ENCODE results near the gene SIGLEC15.
"Not testable (repeated sequence)": the region's sequence is repeated elsewhere in the genome, so short reads cannot be mapped to it uniquely, and the experiment has no call there.

Gene SIGLEC15

GRCh38 chr18:45820106-45820745, 5.2 kb upstream of the SIGLEC15 start:
- no peak for DNase-seq (ENCODE audit: low read depth in 2 of 2)

DNA sequence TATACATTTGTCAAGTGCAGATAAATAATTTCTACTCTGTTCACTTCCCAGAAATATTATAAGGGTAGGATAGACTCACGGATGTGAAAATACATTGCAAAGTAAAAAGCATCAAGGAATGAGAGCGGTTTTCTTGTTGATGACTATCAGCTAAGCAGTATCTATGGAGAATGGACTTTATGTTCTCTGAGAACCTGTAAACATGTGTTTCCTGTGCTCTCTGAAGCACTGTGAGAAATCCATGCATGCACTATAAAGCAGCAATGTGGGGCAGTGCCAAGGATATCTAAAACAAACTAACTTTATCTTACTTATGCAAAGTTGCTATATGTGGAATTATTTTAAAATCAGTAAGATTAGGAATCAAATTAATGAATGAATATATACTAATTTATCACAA, 4.4 kb upstream of the SIGLEC15 start:
- DNase-seq (ENCODE audit: low read depth in 2 of 2), result no peak

GRCh38 chr18:45821711-45822110, 3.8 kb upstream of the SIGLEC15 start:
- no peak for DNase-seq (ENCODE audit: low read depth in 2 of 2)

DNA sequence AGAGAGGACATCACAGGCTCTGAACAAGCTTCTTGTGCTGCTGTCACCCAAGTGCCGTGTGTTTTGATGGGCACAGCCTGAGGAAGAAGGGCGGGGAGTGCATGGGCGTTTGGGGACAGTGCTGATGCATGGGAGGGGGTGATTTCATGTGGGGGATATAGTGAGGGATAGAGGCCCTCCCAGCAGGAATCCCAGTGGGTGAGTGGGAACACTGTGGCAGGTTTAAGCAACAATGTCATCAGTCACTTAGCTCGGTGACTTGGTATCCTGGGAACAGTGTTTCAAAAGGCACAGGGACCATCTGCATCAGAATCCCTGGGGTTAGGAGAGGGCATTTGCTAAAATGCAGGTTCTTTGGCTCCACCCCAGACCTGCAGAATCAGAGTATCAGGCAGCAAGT, 609 bp downstream of the SIGLEC15 start:
- no peak for DNase-seq (ENCODE audit: low read depth in 2 of 2)

- DNase-seq (ENCODE audit: low read depth in 2 of 2), result not testable (repeated sequence)
Measured at GRCh38 chr18:45826716-45827115, 1.2 kb downstream of the SIGLEC15 start.

- DNase-seq (ENCODE audit: low read depth in 2 of 2), result no peak
Measured at GRCh38 chr18:45828917-45829811, 3.7 kb downstream of the SIGLEC15 start.

DNA sequence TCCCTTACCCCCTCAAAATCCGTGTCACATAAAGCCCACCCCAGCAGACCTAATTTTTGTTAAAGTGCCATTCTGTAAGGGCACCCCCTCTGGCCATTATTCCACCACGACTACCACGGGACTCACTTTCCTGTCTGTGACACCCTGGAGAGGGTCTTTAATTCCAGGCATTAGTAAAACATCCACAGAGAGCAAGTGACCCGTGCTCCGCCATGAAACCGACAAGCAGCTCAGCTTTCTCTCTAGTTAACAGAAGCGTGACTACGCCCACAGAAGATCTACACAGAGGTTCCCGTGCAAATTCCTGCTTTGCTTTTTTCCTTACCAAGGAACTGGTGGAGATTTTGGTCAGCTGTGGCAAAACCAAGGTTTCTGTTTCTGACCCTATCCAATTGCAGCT, 4.4 kb downstream of the SIGLEC15 start:
- DNase-seq (ENCODE audit: low read depth in 2 of 2), result no peak

GRCh38 chr18:45830917-45831316, 5.4 kb downstream of the SIGLEC15 start:
- no peak for DNase-seq (ENCODE audit: low read depth in 2 of 2)

- no peak for DNase-seq (ENCODE audit: low read depth in 2 of 2)
Measured at GRCh38 chr18:45833846-45834245, 8.4 kb downstream of the SIGLEC15 start.

GRCh38 chr18:45834306-45834705, 8.8 kb downstream of the SIGLEC15 start:
- no peak for DNase-seq (ENCODE audit: low read depth in 2 of 2)

GRCh38 chr18:45835057-45835636, 9.7 kb downstream of the SIGLEC15 start:
- DNase-seq (ENCODE audit: low read depth in 2 of 2), result no peak

DNA sequence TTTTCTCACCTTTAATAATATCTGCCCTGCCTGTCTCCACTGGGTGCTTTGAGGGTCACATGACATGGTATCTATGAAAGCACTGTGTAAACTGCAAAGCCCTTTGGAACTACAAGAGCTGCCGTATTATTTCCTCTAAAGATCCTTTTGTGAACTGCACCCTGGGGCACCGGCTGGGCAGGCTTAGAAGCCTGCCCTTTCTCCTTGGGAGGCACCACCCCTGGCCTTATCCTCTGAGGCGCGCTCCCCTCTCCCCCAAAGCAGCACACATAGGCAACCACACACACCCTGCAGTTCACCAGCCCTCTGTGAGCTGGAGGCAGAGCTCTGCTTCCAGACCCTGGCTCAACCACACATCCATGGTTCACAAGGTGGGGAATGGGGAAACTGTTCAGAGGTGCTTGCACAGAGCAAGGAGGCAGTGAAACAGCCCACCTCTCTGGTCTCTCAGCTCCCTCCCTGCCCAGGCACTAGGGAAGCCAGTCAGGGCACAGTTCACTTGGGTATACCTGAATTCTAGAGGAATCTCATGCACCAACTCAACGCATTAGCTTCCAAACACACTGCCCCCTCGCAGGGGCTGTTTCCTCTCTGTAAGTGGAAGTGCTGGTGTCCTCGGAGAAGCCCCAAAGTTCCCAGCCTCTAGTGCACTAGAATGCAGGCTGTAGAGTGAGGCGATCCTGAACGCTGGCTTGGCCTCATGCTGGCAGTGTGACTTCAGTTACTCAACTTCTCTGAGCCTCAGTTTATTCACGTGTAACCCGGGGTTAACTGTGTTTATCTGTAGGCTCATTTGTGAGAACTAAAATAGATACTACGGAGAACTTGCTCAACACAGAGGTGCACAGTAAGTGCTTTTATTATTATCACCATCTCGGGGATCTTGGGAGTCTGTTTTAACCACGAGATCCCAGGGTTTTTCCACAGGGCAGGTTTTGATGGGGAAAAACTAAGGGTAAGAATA, 11.0 kb downstream of the SIGLEC15 start:
- DNase-seq (ENCODE audit: low read depth in 2 of 2), result no peak

DNA sequence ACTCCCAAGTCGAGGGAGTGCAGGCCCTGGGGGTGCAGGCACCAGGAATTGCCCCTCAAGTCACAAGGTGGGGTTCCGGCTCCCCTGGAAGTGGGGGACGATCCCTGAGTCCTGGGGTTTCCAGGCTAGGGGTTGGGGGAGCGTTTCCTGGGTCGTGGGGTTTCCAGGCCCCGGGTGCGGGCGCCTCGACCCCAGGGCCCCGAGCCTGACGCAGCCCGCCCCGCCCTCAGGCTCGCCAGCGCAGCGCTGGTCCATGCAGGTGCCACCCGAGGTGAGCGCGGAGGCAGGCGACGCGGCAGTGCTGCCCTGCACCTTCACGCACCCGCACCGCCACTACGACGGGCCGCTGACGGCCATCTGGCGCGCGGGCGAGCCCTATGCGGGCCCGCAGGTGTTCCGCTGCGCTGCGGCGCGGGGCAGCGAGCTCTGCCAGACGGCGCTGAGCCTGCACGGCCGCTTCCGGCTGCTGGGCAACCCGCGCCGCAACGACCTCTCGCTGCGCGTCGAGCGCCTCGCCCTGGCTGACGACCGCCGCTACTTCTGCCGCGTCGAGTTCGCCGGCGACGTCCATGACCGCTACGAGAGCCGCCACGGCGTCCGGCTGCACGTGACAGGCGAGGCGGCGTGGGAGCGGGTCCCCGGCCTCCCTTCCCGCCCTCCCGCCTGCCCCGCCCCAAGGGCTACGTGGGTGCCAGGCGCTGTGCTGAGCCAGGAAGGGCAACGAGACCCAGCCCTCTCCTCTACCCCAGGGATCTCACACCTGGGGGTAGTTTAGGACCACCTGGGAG, 12.0 kb downstream of the SIGLEC15 start:
- DNase-seq (ENCODE audit: low read depth in 2 of 2), result no peak

DNA sequence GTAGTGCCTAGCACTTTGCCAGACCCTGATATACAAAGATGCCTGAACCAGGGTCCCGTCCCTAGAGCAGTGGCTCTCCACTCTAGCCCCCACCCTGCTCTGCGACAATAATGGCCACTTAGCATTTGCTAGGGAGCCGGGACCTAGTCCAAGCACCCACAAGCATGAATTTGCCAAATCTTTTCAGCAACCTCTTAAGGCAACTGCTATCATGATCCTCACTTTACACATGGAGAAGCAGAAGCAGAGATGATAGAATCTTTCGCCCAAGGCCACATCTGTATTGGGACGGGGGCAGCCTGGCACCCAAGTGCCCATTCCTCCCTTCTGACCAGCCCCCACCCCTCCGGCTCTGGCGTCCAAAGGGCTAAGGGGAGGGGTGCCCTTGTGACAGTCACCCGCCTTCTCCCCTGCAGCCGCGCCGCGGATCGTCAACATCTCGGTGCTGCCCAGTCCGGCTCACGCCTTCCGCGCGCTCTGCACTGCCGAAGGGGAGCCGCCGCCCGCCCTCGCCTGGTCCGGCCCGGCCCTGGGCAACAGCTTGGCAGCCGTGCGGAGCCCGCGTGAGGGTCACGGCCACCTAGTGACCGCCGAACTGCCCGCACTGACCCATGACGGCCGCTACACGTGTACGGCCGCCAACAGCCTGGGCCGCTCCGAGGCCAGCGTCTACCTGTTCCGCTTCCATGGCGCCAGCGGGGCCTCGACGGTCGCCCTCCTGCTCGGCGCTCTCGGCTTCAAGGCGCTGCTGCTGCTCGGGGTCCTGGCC, 13.0 kb downstream of the SIGLEC15 start:
- DNase-seq (ENCODE audit: low read depth in 2 of 2), result no peak

DNA sequence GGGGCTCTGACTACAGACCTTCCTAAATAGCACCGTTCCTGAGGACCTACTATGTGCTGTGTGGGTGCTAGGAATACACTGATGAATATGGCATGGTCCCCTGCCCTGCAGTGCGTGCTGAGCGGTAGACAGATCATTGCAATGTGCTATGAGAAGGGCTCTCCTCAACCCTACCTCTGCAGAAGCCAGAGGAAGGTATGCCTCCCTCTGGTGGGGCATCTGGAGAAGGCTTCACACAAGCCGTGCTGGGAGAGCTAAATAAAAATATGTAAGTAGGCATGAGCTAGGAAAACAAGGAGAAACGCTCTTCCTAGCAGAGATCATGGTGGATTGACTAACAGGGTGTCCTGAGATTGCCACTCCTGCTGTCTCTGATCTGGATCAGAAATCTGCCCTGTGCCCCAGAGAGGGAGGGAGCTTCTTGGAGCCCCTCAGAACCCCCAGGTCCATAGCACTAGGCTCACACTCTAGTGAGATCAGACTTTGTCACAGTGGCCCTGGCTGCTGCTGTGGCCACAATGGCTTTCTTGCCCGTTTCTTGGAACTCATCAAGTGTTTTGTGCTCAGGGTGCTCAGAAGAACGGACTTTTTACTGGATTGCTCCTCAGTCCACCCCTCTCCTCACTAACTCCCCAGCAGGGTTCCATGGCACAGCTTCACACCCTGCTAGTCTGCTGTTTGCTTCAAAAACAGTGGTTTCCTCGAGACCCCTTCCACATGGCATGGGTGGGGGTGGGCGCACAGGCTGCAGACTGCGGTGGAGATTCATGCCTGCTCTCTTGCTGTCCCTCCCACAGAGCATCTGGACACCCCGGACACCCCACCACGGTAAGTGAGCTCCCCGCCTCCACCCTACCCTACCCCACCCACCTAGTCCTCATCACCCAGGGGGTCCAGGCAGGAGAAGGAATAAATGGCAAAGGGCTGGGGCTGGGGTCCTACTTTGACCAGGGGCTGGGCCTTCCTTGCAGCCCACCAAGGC, 14.2 kb downstream of the SIGLEC15 start:
- peak; percentile 49 to 61 for DNase-seq (ENCODE audit: low read depth in 2 of 2)

DNA sequence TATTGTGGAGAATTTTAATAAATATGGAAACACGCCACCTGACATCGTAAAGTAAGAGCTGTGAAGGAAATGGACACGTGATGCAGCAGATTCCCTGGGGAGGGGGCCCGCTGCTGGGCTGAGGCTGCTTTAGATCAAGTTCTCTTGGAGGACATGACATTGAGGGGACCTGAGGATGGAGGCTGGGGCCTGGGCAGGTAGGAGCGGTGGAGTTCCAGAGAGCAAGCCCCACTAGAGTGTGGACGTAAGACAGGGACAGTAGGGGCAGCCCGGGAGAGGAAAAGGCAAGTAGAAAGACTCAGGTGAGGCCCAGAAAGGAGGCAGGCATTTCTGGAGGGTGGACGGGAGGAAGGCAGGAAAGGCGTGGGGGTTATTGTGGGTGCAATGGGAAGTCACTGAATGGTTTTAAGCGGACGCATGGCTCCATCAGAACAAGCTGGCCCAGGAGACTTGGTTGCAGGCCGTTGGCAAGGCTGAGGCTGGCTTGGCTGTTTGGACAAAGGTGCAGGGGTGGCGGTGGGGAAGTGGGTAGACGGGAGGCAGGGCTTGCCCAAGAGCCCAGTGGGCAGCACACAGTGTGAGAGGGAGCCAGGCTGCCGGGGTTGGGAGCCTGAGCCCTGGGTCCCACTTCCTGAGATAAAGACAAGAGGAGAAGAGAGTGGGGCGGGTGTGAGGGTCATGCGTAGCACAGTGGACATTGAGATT, 15.7 kb downstream of the SIGLEC15 start:
- DNase-seq (ENCODE audit: low read depth in 2 of 2), result no peak

DNA sequence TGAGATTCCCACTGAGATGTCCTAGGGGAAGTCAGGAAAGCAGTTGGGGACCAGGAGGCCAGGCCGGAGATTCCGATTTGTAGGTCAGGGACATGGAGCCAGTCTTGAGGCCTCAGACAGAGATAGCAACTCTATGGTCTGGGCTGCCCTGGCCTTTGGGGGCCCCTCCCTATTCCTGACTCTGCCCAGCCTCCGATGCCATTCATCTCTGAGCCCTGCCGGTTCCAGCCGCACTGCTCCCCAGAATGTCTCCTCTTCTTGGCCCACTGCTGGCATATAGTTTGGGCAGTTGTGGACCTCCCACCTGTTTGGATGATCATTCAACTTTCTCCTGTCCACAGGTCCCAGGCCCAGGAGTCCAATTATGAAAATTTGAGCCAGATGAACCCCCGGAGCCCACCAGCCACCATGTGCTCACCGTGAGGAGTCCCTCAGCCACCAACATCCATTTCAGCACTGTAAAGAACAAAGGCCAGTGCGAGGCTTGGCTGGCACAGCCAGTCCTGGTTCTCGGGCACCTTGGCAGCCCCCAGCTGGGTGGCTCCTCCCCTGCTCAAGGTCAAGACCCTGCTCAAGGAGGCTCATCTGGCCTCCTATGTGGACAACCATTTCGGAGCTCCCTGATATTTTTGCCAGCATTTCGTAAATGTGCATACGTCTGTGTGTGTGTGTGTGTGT, 16.4 kb downstream of the SIGLEC15 start:
- DNase-seq (ENCODE audit: low read depth in 2 of 2), result no peak

- no peak for DNase-seq (ENCODE audit: low read depth in 2 of 2)
Measured at GRCh38 chr18:45843019-45843418, 17.5 kb downstream of the SIGLEC15 start.

All from fibroblast of skin of left biceps (primary cell).